ENCODE data around the gene TOGARAM2.

- TF ChIP-seq CTCF (IDR thresholded peaks at IDR 0.05) = no peak
- TF ChIP-seq POLR2A (IDR thresholded peaks at IDR 0.05) = no peak
These were observed 83.6 kb downstream of the TOGARAM2 start for GRCh38 chr2:29064746-29065067.

All from testis (tissue), 2 donors.